GM18508 (cell line): ENCODE results near the gene SMIM11.
"Not testable (repeated sequence)": the region's sequence is repeated elsewhere in the genome, so short reads cannot be mapped to it uniquely, and the experiment has no call there.

Experiments used
- ATAC-seq: cut with Tn5 transposase; IDR thresholded peaks from one replicate; pipeline ENCODE4 v1.9.1; 2021; ENCODE audit warnings: moderate number of reproducible peaks; ENCODE audit not compliant: insufficient read depth, unreplicated experiment

Gene SMIM11

DNA sequence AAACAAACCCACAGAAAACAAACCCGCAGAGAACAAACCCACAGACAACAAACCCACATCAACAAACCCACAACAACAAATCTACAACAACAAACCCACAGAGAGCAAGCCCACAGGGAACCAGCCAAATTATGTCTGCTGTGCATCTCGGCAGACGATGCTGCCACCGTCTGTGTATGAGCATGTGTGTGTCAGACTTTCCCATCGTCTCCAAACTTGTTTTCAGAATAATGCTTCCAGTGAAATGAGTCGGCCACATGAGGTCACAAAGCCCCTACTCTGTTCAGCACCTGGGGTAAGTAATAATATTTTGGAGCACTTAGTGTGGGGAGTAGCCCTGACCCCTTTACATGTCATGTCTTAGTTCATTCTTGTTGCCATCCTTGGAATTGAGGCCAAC lies 30.8 kb downstream of the SMIM11 start:
- ATAC-seq = not testable (repeated sequence)

DNA sequence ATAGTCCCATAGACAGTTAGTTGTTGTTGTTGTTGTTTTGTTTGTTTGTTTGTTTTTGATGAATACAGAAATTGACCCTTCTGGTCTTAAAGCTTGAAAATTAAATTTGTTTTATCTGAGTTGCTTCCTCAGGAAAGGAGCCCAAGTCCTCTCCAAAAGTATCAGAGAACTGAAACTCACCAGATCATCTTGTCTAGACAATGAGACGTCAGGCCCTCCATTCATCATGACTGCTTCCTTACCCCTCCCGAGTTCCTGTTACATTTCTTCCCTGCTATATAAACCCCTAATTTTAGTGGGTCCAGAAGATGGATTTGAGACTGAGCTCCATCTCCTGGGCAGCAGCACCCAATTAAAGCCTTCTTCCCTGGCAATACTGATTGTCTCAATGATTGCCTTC lies 31.4 kb downstream of the SMIM11 start:
- not testable (repeated sequence) for ATAC-seq

DNA sequence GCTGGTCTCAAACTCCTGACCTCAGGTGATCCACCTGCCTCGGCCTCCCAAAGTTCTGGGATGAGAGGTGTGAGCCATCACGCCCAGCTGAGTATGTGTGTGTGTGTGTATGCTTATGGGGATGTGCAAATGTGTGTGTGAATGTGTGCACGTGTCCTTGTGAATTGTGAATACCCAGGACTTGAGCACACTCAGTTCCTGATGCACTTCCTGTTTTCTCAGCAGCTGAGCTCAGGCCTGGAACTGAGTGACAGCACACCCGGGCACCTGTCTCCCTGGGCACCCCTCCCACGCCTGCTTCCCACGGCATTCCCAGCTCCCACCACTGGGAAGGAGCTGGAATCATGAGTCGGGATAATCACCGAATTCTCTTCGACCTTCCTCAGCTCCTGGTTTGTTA lies 32.0 kb downstream of the SMIM11 start:
- not testable (repeated sequence) for ATAC-seq

DNA sequence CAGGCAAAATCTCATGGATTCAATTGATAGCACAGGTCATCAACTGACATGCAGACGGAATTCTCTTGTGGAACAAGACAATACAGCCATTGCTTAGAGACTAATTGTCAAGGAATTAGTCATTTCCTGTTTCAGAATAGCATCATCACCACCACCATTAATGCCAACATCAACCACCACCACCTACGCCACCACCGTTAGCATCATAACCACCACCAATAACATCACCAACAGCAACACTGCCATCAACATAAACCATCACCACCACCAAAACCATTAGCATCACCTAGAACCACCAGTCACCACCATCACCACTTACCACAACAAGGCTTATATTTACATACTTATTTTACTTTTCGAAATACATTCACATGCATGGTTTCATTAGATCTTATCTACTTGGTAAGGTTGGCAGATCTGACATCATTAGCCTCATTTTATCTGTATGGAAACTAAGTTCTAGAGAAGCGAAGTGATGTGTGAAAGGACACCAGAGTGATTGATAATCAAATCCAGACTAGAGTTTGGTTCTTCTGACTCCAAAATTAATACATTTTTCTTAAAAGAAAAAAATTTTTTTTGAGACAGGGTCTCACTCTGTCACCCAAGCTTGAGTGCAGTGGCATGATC lies 42.3 kb downstream of the SMIM11 start:
- not testable (repeated sequence) for ATAC-seq

DNA sequence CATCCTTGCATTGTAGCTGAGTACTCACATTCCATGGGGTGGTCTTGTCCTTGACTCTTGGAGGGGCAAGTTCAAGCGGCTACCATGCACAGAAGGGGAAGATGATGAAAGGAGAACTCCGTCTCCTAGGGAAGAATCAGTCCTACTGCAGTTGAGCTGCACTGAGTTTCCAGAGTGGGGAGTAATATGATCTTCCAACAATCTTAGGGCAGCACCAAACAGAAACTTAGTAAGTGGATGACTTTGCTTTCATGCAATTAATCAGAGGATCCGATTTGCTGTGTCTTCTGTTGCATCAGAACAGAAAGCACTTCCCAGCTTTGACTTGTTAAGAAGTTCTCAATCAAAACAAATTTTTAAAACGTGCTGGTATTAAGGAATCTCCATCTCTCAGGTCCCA lies 48.5 kb downstream of the SMIM11 start, which contains the start of gene SMIM34:
Gene SMIM34, minus strand, starts transcription at position 147 of the 400 bp plus-strand sequence. Its CDS starts 112 bp downstream, at position 35.
- ATAC-seq = not testable (repeated sequence)

DNA sequence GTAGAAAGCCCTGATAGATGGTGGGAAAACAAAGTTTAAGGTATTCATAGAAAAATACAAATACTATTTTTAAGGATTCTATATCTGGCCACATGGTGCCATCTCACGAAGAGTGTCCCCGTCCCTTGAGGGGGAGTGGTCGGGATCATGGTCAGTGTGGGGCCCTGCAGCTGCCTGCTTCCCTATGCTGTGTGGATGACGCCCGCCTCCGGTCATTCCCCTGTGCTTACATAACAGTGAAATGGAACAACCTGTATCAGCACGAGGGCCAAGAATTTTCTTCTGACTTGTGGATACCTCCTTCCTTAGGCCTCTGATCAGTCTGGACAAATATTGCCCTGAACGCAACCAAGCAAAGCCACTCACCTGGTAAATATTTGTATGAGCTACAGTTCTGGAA lies 52.0 kb downstream of the SMIM11 start:
- ATAC-seq = not testable (repeated sequence)

DNA sequence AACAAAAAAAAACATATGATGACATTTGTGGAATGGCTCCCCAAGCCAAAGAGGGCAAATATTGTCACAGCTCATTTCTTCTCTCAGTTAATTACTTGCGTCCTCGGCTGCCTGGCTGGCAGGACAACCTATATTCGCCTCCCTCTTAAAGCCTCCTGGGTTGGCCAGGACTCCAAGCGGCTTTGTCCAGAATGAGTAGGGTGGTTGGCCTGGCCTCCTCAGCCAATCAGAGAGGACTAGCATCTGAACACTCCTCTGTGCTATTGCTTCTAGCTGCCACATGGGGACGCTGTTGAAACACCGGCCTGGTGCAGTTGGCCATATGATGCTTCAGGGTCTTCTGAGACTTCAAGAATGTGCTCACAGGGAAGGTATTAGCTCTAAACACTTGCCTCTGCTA lies 53.1 kb downstream of the SMIM11 start:
- ATAC-seq = not testable (repeated sequence)

DNA sequence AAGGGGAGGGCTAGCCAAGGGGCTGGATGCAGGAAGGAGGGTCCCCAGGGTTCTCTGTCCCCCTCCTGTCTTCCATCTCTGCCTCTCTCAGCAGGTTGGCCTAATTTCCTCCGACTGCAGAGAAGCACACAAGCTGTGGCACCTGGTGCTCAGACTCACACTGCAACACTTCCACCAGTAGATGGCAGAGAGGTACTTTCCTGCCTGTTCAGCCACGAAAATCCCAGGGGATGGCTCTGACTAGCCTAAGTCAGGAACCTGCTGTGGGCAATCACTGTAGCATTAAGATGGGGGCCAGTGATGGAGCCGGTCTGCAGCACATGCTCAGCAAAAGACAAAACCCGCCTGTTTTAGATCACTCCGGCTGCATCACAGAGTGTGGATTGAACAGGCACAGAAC lies 54.4 kb downstream of the SMIM11 start:
- ATAC-seq = not testable (repeated sequence)
